NCI-H446 treated with DMSO at 0.1 percent for 48 hours (cell line): ENCODE results near the gene DHRS13.
A peak's percentile ranks its signal among the peaks of the same experiment; 100 is the strongest.
"Not testable (repeated sequence)": the region's sequence is repeated elsewhere in the genome, so short reads cannot be mapped to it uniquely, and the experiment has no call there.

Source experiments
- DNase-seq: peaks from one replicate; lab custom pipeline; 2025; lab: John Stamatoyannopoulos, UW

DHRS13 gene

GRCh38 chr17:28858801-28859355, 44.0 kb downstream of the DHRS13 start:
- no peak for DNase-seq

GRCh38 chr17:28857905-28858800, 44.7 kb downstream of the DHRS13 start:
- DNase-seq: no peak

GRCh38 chr17:28856028-28856574, 46.8 kb downstream of the DHRS13 start:
- DNase-seq: no peak

GRCh38 chr17:28855336-28855679, 47.6 kb downstream of the DHRS13 start:
- no peak for DNase-seq

GRCh38 chr17:28854457-28855335, 48.2 kb downstream of the DHRS13 start, which contains the start of gene ERAL1:
TSS of gene ERAL1 (plus strand) at chr17:28855016. CDS start at chr17:28855035, 19 bp downstream.
- DNase-seq: peak; percentile 76

GRCh38 chr17:28853295-28853694, 49.6 kb downstream of the DHRS13 start:
- DNase-seq: no peak

GRCh38 chr17:28849281-28849680, 53.6 kb downstream of the DHRS13 start:
- no peak for DNase-seq

- not testable (repeated sequence) for DNase-seq
These were observed 54.2 kb downstream of the DHRS13 start for GRCh38 chr17:28848667-28849066.
